GM12873 (cell line): ENCODE data around the gene SCIN.

Experiments used
- CTCF ChIP-seq: IDR thresholded peaks from 2 replicates; pipeline ENCODE4 v1.5.1; 2012; ENCODE audit warnings: low read depth, mild to moderate bottlenecking, moderate library complexity, low read length, control low read depth; ENCODE audit not compliant: insufficient read depth; ENCODE audit errors: missing control alignments

The SCIN gene

GRCh38 chr7:12637328-12637727 is 66.8 kb downstream of the SCIN start:
- no peak for TF ChIP-seq CTCF

- TF ChIP-seq CTCF: no peak
Observed at GRCh38 chr7:12637819-12638592, 67.5 kb downstream of the SCIN start.

- TF ChIP-seq CTCF: peak; percentile 46
Observed at GRCh38 chr7:12638851-12639456, 68.4 kb downstream of the SCIN start.

GRCh38 chr7:12640299-12641096 is 70.0 kb downstream of the SCIN start:
- no peak for TF ChIP-seq CTCF

- no peak for TF ChIP-seq CTCF
Observed at GRCh38 chr7:12641196-12641595, 70.7 kb downstream of the SCIN start.

- no peak for TF ChIP-seq CTCF
Observed at GRCh38 chr7:12642508-12642907, 72.0 kb downstream of the SCIN start.
